ENCODE measurements around the gene MYL7. TPM values are rescaled to one million over a fixed set of nuclear protein-coding genes. Genes with fewer than 3 reads are reported as not detected.

The MYL7 gene
- total and polyA plus RNA-seq, 3 experiments from 2014 or later, result not detected

GRCh38 chr7:44184873-44185446 is 43.8 kb upstream of the MYL7 start:
- DNase-seq, result no peak
- Mint-ChIP-seq H3K4me3 (no peak overlapping the region), H3K27me3 (peaks cover 5 to 22% of the 10 kb centered on the region in 2 donors), H3K4me1 (no peaks in the 10 kb centered on the region), H3K36me3 (peaks cover 0 to 3% (median 0%) of the 10 kb centered on the region in 3 donors), H3K27ac (peak overlapping the region in 1 of 8 donors; percentile 17), H3K9me3 (peaks cover 0 to 6% (median 3%) of the 10 kb centered on the region in 5 donors)
- ChIA-PET POLR2A (no interaction called here), CTCF (no interaction called here)
- H3K36me3 ChIP-seq (ENCODE audit: insufficient read depth, low read length), result no peaks in the 10 kb centered on the region
- H3K4me1 ChIP-seq (ENCODE audit: insufficient read depth, low read length), result no peaks in the 10 kb centered on the region
- H3K4me3 ChIP-seq (ENCODE audit: low read length), result no peak overlapping the region
- H3K9me3 ChIP-seq (ENCODE audit: low read length), result no peaks in the 10 kb centered on the region
- no peaks in the 10 kb centered on the region for H3K27me3 ChIP-seq (ENCODE audit: insufficient read depth, low read length, poor library complexity, severe bottlenecking)
- H3K27ac ChIP-seq (ENCODE audit: low read depth, low read length), result no peak overlapping the region

GRCh38 chr7:44184206-44184872 is 43.2 kb upstream of the MYL7 start:
- CTCF ChIA-PET, result no interaction called here
- no peak overlapping the region for H3K4me3 ChIP-seq (ENCODE audit: low read length)
- no peaks in the 10 kb centered on the region for H3K9me3 ChIP-seq (ENCODE audit: low read length)
- H3K27ac ChIP-seq (ENCODE audit: low read depth, low read length), result no peak overlapping the region
- H3K9me3 Mint-ChIP-seq, result peaks cover 0 to 6% (median 3%) of the 10 kb centered on the region in 5 donors
- H3K4me1 ChIP-seq (ENCODE audit: insufficient read depth, low read length), result no peaks in the 10 kb centered on the region
- H3K27me3 Mint-ChIP-seq, result peaks cover 5 to 24% of the 10 kb centered on the region in 2 donors
- no peaks in the 10 kb centered on the region for H3K4me1 Mint-ChIP-seq
- H3K27ac Mint-ChIP-seq, result no peak overlapping the region
- H3K27me3 ChIP-seq (ENCODE audit: insufficient read depth, low read length, poor library complexity, severe bottlenecking), result no peaks in the 10 kb centered on the region
- peaks cover 0 to 3% (median 0%) of the 10 kb centered on the region in 3 donors for H3K36me3 Mint-ChIP-seq
- no peak overlapping the region for H3K4me3 Mint-ChIP-seq
- POLR2A ChIA-PET, result no interaction called here
- DNase-seq, result no peak
- no peaks in the 10 kb centered on the region for H3K36me3 ChIP-seq (ENCODE audit: insufficient read depth, low read length)

- no peak overlapping the region for H3K27ac Mint-ChIP-seq
- Histone ChIP-seq H3K4me3 (ENCODE audit: low read length) (no peak overlapping the region), H3K9me3 (ENCODE audit: low read length) (no peaks in the 10 kb centered on the region), H3K27ac (ENCODE audit: low read depth, low read length) (no peak overlapping the region), H3K27me3 (ENCODE audit: insufficient read depth, low read length, poor library complexity, severe bottlenecking) (no peaks in the 10 kb centered on the region), H3K36me3 (ENCODE audit: insufficient read depth, low read length) (no peaks in the 10 kb centered on the region), H3K4me1 (ENCODE audit: insufficient read depth, low read length) (no peaks in the 10 kb centered on the region)
- DNase-seq, result no peak
- H3K9me3 Mint-ChIP-seq, result peaks cover 0 to 6% (median 3%) of the 10 kb centered on the region in 5 donors
- H3K27me3 Mint-ChIP-seq, result peaks cover 8 to 31% of the 10 kb centered on the region in 2 donors
- ChIA-PET POLR2A (no interaction called here), CTCF (no interaction called here)
- peaks cover 0 to 3% (median 0%) of the 10 kb centered on the region in 3 donors for H3K36me3 Mint-ChIP-seq
- H3K4me3 Mint-ChIP-seq, result no peak overlapping the region
- H3K4me1 Mint-ChIP-seq, result no peaks in the 10 kb centered on the region
Measured at GRCh38 chr7:44183386-44183785, 42.3 kb upstream of the MYL7 start.

- ChIA-PET POLR2A (no interaction called here), CTCF (no interaction called here)
- no peak overlapping the region for H3K4me3 ChIP-seq (ENCODE audit: low read length)
- Mint-ChIP-seq H3K27ac (no peak overlapping the region), H3K4me1 (no peaks in the 10 kb centered on the region), H3K36me3 (peaks cover 0 to 3% (median 0%) of the 10 kb centered on the region in 3 donors), H3K4me3 (no peak overlapping the region), H3K9me3 (peaks cover 0 to 6% (median 3%) of the 10 kb centered on the region in 5 donors), H3K27me3 (peaks cover 8 to 36% of the 10 kb centered on the region in 2 donors)
- no peak overlapping the region for H3K27ac ChIP-seq (ENCODE audit: low read depth, low read length)
- no peaks in the 10 kb centered on the region for H3K9me3 ChIP-seq (ENCODE audit: low read length)
- no peaks in the 10 kb centered on the region for H3K4me1 ChIP-seq (ENCODE audit: insufficient read depth, low read length)
- no peaks in the 10 kb centered on the region for H3K27me3 ChIP-seq (ENCODE audit: insufficient read depth, low read length, poor library complexity, severe bottlenecking)
- no peak for DNase-seq
- no peaks in the 10 kb centered on the region for H3K36me3 ChIP-seq (ENCODE audit: insufficient read depth, low read length)
Measured at GRCh38 chr7:44182827-44183226, 41.7 kb upstream of the MYL7 start.

- Mint-ChIP-seq H3K36me3 (peaks cover 0 to 3% (median 0%) of the 10 kb centered on the region in 3 donors), H3K4me3 (no peak overlapping the region), H3K9me3 (peaks cover 0 to 6% (median 3%) of the 10 kb centered on the region in 5 donors), H3K27ac (no peak overlapping the region), H3K27me3 (peaks cover 10 to 56% of the 10 kb centered on the region in 2 donors), H3K4me1 (no peaks in the 10 kb centered on the region)
- Histone ChIP-seq H3K27ac (ENCODE audit: low read depth, low read length) (no peak overlapping the region), H3K4me1 (ENCODE audit: insufficient read depth, low read length) (no peaks in the 10 kb centered on the region), H3K36me3 (ENCODE audit: insufficient read depth, low read length) (no peaks in the 10 kb centered on the region), H3K9me3 (ENCODE audit: low read length) (no peaks in the 10 kb centered on the region), H3K4me3 (ENCODE audit: low read length) (no peak overlapping the region), H3K27me3 (ENCODE audit: insufficient read depth, low read length, poor library complexity, severe bottlenecking) (peaks cover 9% of the 10 kb centered on the region)
- ChIA-PET CTCF (no interaction called here), POLR2A (no interaction called here)
- no peak for DNase-seq
Measured at GRCh38 chr7:44180631-44181030, 39.5 kb upstream of the MYL7 start.

- peaks cover 0 to 2% (median 0%) of the 10 kb centered on the region in 5 donors for H3K9me3 Mint-ChIP-seq
- ChIA-PET POLR2A (no interaction called here), CTCF (no interaction called here)
- no peak overlapping the region for H3K27ac Mint-ChIP-seq
- H3K4me1 Mint-ChIP-seq, result no peaks in the 10 kb centered on the region
- Histone ChIP-seq H3K27me3 (ENCODE audit: insufficient read depth, low read length, poor library complexity, severe bottlenecking) (peaks cover 9% of the 10 kb centered on the region), H3K9me3 (ENCODE audit: low read length) (no peaks in the 10 kb centered on the region), H3K4me3 (ENCODE audit: low read length) (no peak overlapping the region), H3K4me1 (ENCODE audit: insufficient read depth, low read length) (no peaks in the 10 kb centered on the region), H3K36me3 (ENCODE audit: insufficient read depth, low read length) (no peaks in the 10 kb centered on the region), H3K27ac (ENCODE audit: low read depth, low read length) (no peak overlapping the region)
- H3K27me3 Mint-ChIP-seq, result peaks cover 8 to 55% of the 10 kb centered on the region in 2 donors
- no peak for DNase-seq
- peaks cover 0 to 5% (median 0%) of the 10 kb centered on the region in 3 donors for H3K36me3 Mint-ChIP-seq
- H3K4me3 Mint-ChIP-seq, result no peak overlapping the region
Measured at GRCh38 chr7:44177570-44178131, 36.5 kb upstream of the MYL7 start.

- POLR2A ChIA-PET, result no interaction called here
- Histone ChIP-seq H3K27me3 (ENCODE audit: insufficient read depth, low read length, poor library complexity, severe bottlenecking) (peaks cover 9% of the 10 kb centered on the region), H3K4me1 (ENCODE audit: insufficient read depth, low read length) (no peaks in the 10 kb centered on the region), H3K9me3 (ENCODE audit: low read length) (no peaks in the 10 kb centered on the region), H3K4me3 (ENCODE audit: low read length) (no peak overlapping the region), H3K36me3 (ENCODE audit: insufficient read depth, low read length) (no peaks in the 10 kb centered on the region), H3K27ac (ENCODE audit: low read depth, low read length) (no peak overlapping the region)
- Mint-ChIP-seq H3K36me3 (peaks cover 0 to 5% (median 0%) of the 10 kb centered on the region in 3 donors), H3K9me3 (peaks cover 0 to 2% (median 0%) of the 10 kb centered on the region in 5 donors), H3K4me3 (peak overlapping the region in 1 of 7 donors; percentile 23), H3K27ac (no peak overlapping the region), H3K4me1 (no peaks in the 10 kb centered on the region), H3K27me3 (peaks cover 8 to 59% of the 10 kb centered on the region in 2 donors)
- DNase-seq, result no peak
- CTCF ChIA-PET, result no interaction called here
Measured at GRCh38 chr7:44176486-44176885, 35.4 kb upstream of the MYL7 start.

GRCh38 chr7:44175730-44176129 is 34.6 kb upstream of the MYL7 start:
- POLR2A ChIA-PET, result no interaction called here
- H3K27me3 ChIP-seq (ENCODE audit: insufficient read depth, low read length, poor library complexity, severe bottlenecking), result peaks cover 9% of the 10 kb centered on the region
- Mint-ChIP-seq H3K9me3 (peaks cover 0 to 2% (median 1%) of the 10 kb centered on the region in 5 donors), H3K36me3 (peaks cover 0 to 8% (median 0%) of the 10 kb centered on the region in 3 donors), H3K4me1 (no peaks in the 10 kb centered on the region), H3K27me3 (peaks cover 6 to 56% of the 10 kb centered on the region in 2 donors), H3K27ac (no peak overlapping the region), H3K4me3 (no peak overlapping the region)
- DNase-seq, result no peak
- no peaks in the 10 kb centered on the region for H3K9me3 ChIP-seq (ENCODE audit: low read length)
- H3K27ac ChIP-seq (ENCODE audit: low read depth, low read length), result no peak overlapping the region
- CTCF ChIA-PET, result no interaction called here
- no peaks in the 10 kb centered on the region for H3K4me1 ChIP-seq (ENCODE audit: insufficient read depth, low read length)
- no peak overlapping the region for H3K4me3 ChIP-seq (ENCODE audit: low read length)
- H3K36me3 ChIP-seq (ENCODE audit: insufficient read depth, low read length), result no peaks in the 10 kb centered on the region

Data from CD8-positive, alpha-beta memory T cell (primary cell).